Measurements from ENCODE around the gene NUS1.

DNA sequence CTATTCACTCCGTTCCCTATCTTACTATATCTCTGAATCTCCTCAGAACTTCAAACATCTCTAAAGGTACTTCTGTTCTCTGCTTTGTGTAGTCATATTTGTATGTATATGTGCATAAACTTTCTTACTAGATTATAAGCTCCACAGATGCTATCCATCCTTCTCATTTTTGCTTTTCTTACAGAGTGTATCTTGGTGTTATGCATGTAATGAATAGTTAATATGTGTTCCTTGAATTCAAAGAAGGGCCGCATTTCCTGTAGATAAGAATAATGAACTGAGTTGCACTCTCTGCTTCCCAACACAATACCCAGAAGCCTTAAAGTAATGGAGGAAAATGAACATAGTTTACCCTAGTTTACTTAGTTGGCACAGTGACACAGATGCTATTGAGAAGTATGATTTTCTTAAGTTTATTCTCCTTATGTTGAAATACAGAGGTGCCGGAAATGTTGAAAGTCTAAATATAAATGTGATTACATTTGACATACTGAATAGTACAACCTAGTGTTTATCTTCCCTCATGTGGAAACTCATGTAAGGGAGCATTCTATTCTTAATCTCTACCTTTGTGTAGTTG lies 6.0 kb downstream of the NUS1 start:
- TF ChIP-seq, protein P1, sequence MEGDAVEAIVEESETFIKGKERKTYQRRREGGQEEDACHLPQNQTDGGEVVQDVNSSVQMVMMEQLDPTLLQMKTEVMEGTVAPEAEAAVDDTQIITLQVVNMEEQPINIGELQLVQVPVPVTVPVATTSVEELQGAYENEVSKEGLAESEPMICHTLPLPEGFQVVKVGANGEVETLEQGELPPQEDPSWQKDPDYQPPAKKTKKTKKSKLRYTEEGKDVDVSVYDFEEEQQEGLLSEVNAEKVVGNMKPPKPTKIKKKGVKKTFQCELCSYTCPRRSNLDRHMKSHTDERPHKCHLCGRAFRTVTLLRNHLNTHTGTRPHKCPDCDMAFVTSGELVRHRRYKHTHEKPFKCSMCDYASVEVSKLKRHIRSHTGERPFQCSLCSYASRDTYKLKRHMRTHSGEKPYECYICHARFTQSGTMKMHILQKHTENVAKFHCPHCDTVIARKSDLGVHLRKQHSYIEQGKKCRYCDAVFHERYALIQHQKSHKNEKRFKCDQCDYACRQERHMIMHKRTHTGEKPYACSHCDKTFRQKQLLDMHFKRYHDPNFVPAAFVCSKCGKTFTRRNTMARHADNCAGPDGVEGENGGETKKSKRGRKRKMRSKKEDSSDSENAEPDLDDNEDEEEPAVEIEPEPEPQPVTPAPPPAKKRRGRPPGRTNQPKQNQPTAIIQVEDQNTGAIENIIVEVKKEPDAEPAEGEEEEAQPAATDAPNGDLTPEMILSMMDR (IDR thresholded peaks at IDR 0.05), result no peak
- TF ChIP-seq POLR2A (IDR thresholded peaks at IDR 0.05), result no peak
